GM19238 (cell line): ENCODE measurements around the gene EPG5.
"Not testable (repeated sequence)": the region's sequence is repeated elsewhere in the genome, so short reads cannot be mapped to it uniquely, and the experiment has no call there.

ENCODE experiments used
- DNase-seq: peaks from one replicate; pipeline ENCODE4 v3.0.0; 2011; ENCODE audit warnings: low spot score; ENCODE audit not compliant: insufficient read length

EPG5 gene

GRCh38 chr18:45976566-45976965 lies 9.4 kb upstream of the EPG5 start:
- no peak for DNase-seq

GRCh38 chr18:45974088-45974536 lies 7.0 kb upstream of the EPG5 start:
- DNase-seq: no peak

GRCh38 chr18:45964913-45965312 lies 2.2 kb downstream of the EPG5 start:
- DNase-seq: not testable (repeated sequence)

- DNase-seq: no peak
These were observed 4.3 kb downstream of the EPG5 start for GRCh38 chr18:45962866-45963265.

GRCh38 chr18:45962461-45962860 lies 4.7 kb downstream of the EPG5 start:
- DNase-seq: no peak

GRCh38 chr18:45959484-45959883 lies 7.6 kb downstream of the EPG5 start:
- DNase-seq: not testable (repeated sequence)

GRCh38 chr18:45958730-45959129 lies 8.4 kb downstream of the EPG5 start:
- no peak for DNase-seq

- no peak for DNase-seq
These were observed 9.1 kb downstream of the EPG5 start for GRCh38 chr18:45958027-45958426.

GRCh38 chr18:45957100-45957499 lies 10.0 kb downstream of the EPG5 start:
- no peak for DNase-seq

- DNase-seq: no peak
These were observed 12.8 kb downstream of the EPG5 start for GRCh38 chr18:45954070-45954934.

GRCh38 chr18:45951016-45951714 lies 16.0 kb downstream of the EPG5 start:
- no peak for DNase-seq

GRCh38 chr18:45945669-45946068 lies 21.5 kb downstream of the EPG5 start:
- DNase-seq: no peak

GRCh38 chr18:45940724-45941123 lies 26.4 kb downstream of the EPG5 start:
- no peak for DNase-seq

GRCh38 chr18:45939236-45939635 lies 27.9 kb downstream of the EPG5 start:
- no peak for DNase-seq

GRCh38 chr18:45938488-45938935 lies 28.6 kb downstream of the EPG5 start:
- DNase-seq: no peak

GRCh38 chr18:45935591-45936335 lies 31.4 kb downstream of the EPG5 start:
- DNase-seq: no peak

- DNase-seq: no peak
These were observed 34.4 kb downstream of the EPG5 start for GRCh38 chr18:45932708-45933107.

GRCh38 chr18:45930963-45931362 lies 36.2 kb downstream of the EPG5 start:
- DNase-seq: no peak

GRCh38 chr18:45926691-45927090 lies 40.4 kb downstream of the EPG5 start:
- no peak for DNase-seq

GRCh38 chr18:45926085-45926484 lies 41.0 kb downstream of the EPG5 start:
- no peak for DNase-seq

GRCh38 chr18:45923138-45923537 lies 44.0 kb downstream of the EPG5 start:
- no peak for DNase-seq

- no peak for DNase-seq
These were observed 46.8 kb downstream of the EPG5 start for GRCh38 chr18:45920367-45920766.
